Esophagus squamous epithelium (tissue), 4 donors: ENCODE data around the gene KCNH1.

Source experiments
- CTCF ChIP-seq, 6 experiments: fragments of 450-650 bp in 4 of 6; fragments of 200-600 bp in 2 of 6; sonication (generic) in 2 of 6; IDR thresholded peaks; one replicate each; pipeline ENCODE4 v1.5.1; 2016 to 2019; ENCODE audit warnings: antibody characterized with exemption in 6 of 6, mild to moderate bottlenecking in 4 of 6, moderate library complexity in 4 of 6
- POLR2A ChIP-seq, 4 donors: fragments of 450-650 bp; IDR thresholded peaks; one replicate each; pipeline ENCODE4 v1.6.1; 2017; ENCODE audit warnings: antibody characterized with exemption in 4 of 4, mild to moderate bottlenecking in 4 of 4, moderate library complexity in 3 of 4

DNA sequence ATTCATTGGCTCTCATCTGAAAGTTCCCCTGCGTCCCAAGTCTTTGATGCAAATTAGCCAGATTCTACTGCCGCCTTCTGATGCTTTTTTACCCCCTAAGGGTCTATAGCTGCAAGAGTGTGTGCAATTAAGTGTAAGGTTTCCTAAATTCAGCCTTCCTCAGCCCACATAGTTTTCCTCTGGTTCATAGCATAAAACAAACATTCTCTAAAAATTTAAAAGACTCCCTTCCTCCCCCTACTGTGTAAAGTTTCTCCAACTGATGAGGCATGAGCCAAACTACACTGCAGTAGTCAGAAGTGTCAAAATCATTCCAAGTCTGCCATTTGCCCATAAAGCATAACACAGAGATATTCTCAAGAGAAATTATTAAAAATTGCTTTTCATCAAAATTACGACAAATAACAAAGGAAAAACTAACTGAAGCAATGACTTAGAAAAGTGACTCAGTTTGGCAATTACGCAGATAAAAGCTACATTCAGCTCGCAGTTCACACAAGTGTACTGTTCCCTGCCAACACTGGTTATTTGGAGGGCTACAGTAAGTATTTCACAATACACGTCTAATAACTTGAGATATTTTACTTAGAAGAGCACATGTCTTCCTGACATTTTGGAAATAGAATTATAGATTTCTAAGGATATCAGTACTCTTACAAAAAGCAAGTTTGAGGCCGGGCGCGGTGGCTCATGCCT, 15.4 kb downstream of the KCNH1 start:
- no peak for TF ChIP-seq CTCF (IDR thresholded peaks at IDR 0.05)
- no peak for TF ChIP-seq POLR2A (IDR thresholded peaks at IDR 0.05)
